Endodermal cell (in vitro differentiated cells): Measurements from ENCODE around the gene KCNK3. TPM values are rescaled to one million over a fixed set of nuclear protein-coding genes. Genes with fewer than 3 reads are reported as not detected.

ENCODE experiments used
- DNase-seq: peaks from one replicate; pipeline ENCODE4 v3.0.0-alpha.2; 2017
- H3K27ac ChIP-seq: 2 replicates; pipeline ENCODE4 v1.5.1; 2013; ENCODE audit warnings: mild to moderate bottlenecking, low read depth, low read length, moderate library complexity
- H3K27me3 ChIP-seq: 2 replicates; pipeline ENCODE4 v1.6.1; 2013; ENCODE audit warnings: mild to moderate bottlenecking, low read length, moderate library complexity; ENCODE audit not compliant: insufficient read depth, control insufficient read depth, poor library complexity, severe bottlenecking
- H3K36me3 ChIP-seq: 2 replicates; pipeline ENCODE4 v1.7.0; 2013; ENCODE audit warnings: mild to moderate bottlenecking, low read length, moderate library complexity; ENCODE audit not compliant: control insufficient read depth, insufficient read depth
- H3K4me1 ChIP-seq: one replicate; pipeline ENCODE4 v1.7.0; 2013; ENCODE audit warnings: low read length; ENCODE audit not compliant: control insufficient read depth, insufficient read depth
- H3K4me3 ChIP-seq: 2 replicates; pipeline ENCODE4 v1.5.1; 2013; ENCODE audit warnings: mild to moderate bottlenecking, low read length, moderate library complexity
- H3K9ac ChIP-seq: 2 replicates; pipeline ENCODE4 v1.6.1; 2013; ENCODE audit warnings: mild to moderate bottlenecking, low read length, moderate library complexity; ENCODE audit not compliant: poor library complexity, severe bottlenecking; ENCODE audit errors: extremely low read depth
- H3K9me3 ChIP-seq: 2 replicates; pipeline ENCODE4 v1.6.1; 2013; ENCODE audit warnings: mild to moderate bottlenecking, low read length, moderate library complexity; ENCODE audit not compliant: control insufficient read depth
- H3K27ac Mint-ChIP-seq: 2 replicates; pipeline ENCODE4 v1.8.0; 2020; ENCODE audit warnings: mixed read lengths
- H3K27me3 Mint-ChIP-seq: 2 replicates; pipeline ENCODE4 v1.8.0; 2021; ENCODE audit warnings: mild to moderate bottlenecking, mixed read lengths; ENCODE audit not compliant: insufficient read depth
- H3K36me3 Mint-ChIP-seq: 2 replicates; pipeline ENCODE4 v1.8.0; 2020; ENCODE audit warnings: low read depth, mixed read lengths
- H3K4me1 Mint-ChIP-seq: 2 replicates; pipeline ENCODE4 v1.8.0; 2020; ENCODE audit warnings: mixed read lengths
- H3K4me3 Mint-ChIP-seq: 2 replicates; pipeline ENCODE4 v1.8.0; 2020; ENCODE audit warnings: mild to moderate bottlenecking, moderate library complexity, mixed read lengths
- H3K9me3 Mint-ChIP-seq: 2 replicates; pipeline ENCODE4 v1.8.0; 2020; ENCODE audit warnings: mild to moderate bottlenecking, mixed read lengths
- whole genome bisulfite sequencing, 2 experiments: methylation state at CpG; one replicate each; pipeline versions ENCODE4 v1.1.5 to v1.1.7; 2013; ENCODE audit warnings: missing lambda C conversion rate in 2 of 2, mixed read lengths in 1 of 2; ENCODE audit not compliant: insufficient coverage in 1 of 2, insufficient read length in 1 of 2; 5-methylcytosine and 5-hydroxymethylcytosine counted together
- total RNA-seq, 2 donors: library from RNA; stranded (reverse); fragmentation: NEBNext Ultra II Directional in 1 of 2; extraction: Animal tissue kit (Norgen Biotek cat#: 25700) in 1 of 2; gene quantifications; 2 replicates in 1 of 2; 3 replicates in 1 of 2; pipeline ENCODE4 v1.2.1, GENCODE V29; 2021
- TF ChIP-seq, protein P1 (sequence below): fragments of 200-600 bp; sonication (generic); conservative IDR thresholded peaks from 2 replicates; pipeline ENCODE4 v1.5.0; 2021; ENCODE audit warnings: antibody characterized with exemption, mild to moderate bottlenecking

The KCNK3 gene
- total RNA-seq, 2 donors from 2014 or later, result not detected

DNA sequence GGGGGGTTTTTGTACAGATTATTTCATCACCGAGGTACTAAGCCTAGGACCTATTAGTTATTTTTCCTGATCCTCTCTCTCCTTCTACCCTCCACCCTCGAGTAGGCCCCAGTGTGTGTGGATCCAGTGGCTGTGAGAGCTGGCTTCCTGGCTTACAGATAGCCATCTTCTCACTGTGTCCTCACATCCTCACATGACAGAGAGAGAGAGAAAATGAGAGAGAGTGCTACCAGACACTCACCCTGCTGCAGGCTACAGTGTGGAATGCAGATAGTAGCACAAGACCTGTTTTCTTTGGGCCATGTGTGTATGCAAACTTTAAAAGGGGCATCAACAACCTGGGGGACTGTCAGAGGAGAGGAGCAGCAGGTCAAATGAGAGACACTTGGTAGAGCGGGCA, 9.5 kb downstream of the KCNK3 start:
- Histone ChIP-seq H3K4me3 (no peak overlapping the region), H3K27me3 (peaks cover 9% of the 10 kb centered on the region), H3K9ac (no peak overlapping the region), H3K4me1 (no peaks in the 10 kb centered on the region), H3K27ac (no peak overlapping the region), H3K9me3 (no peaks in the 10 kb centered on the region), H3K36me3 (no peaks in the 10 kb centered on the region)
- Mint-ChIP-seq H3K9me3 (no peaks in the 10 kb centered on the region), H3K27ac (no peak overlapping the region), H3K4me3 (no peak overlapping the region), H3K4me1 (peaks cover 13% of the 10 kb centered on the region), H3K36me3 (no peaks in the 10 kb centered on the region), H3K27me3 (peaks cover 30% of the 10 kb centered on the region)
- DNase-seq, result no peak
- TF ChIP-seq, protein P1, sequence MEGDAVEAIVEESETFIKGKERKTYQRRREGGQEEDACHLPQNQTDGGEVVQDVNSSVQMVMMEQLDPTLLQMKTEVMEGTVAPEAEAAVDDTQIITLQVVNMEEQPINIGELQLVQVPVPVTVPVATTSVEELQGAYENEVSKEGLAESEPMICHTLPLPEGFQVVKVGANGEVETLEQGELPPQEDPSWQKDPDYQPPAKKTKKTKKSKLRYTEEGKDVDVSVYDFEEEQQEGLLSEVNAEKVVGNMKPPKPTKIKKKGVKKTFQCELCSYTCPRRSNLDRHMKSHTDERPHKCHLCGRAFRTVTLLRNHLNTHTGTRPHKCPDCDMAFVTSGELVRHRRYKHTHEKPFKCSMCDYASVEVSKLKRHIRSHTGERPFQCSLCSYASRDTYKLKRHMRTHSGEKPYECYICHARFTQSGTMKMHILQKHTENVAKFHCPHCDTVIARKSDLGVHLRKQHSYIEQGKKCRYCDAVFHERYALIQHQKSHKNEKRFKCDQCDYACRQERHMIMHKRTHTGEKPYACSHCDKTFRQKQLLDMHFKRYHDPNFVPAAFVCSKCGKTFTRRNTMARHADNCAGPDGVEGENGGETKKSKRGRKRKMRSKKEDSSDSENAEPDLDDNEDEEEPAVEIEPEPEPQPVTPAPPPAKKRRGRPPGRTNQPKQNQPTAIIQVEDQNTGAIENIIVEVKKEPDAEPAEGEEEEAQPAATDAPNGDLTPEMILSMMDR, result no peak
- 88 to 100% methylated on average over 1 to 3 of the region's 3 CpGs for WGBS, 2 experiments

DNA sequence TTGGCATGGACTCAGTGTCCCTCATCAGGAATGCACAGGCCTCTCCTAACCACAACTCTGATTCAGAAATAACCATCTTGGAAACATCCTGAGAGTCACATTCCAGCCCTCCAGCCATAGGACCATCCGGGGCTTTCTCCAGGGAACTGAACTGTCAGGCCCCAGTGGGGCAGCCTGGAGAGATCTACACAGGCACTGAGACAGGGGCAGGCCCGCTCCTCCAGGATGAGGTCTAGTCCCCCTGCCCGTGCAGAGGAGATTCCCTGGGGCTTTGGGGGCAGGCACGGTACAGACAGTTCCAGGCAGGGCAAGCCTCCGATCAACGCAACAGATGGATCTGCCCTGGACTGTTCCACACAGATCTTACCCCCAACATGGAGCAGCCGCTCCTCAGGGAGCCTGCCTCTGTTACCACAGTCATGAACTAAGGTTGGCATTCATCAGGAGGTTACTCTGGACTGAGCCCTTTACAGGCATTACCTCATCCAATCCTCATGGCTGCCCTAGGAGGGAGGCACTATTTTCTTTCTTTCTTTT, 12.0 kb downstream of the KCNK3 start:
- H3K27ac Mint-ChIP-seq, result no peak overlapping the region

DNA sequence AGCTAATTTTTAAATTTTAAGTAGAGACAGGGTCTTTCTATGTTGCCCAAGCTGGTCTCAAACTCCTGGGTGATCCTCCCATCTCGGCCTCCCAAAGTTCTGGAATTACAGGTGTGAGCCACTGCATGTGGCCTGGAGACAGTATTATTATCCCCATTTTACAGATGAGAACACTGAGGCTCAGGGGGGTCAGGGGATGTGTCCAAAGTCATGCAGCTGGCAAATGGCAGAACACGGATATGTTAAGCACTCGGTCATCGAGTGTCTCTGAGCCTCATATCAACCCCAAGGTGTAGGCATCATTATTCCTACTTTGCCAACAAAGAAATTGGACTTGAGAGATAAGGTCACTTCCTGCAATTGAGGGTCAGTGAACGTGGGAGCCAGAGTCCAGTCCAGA, 12.6 kb downstream of the KCNK3 start:
- no peak overlapping the region for H3K4me3 Mint-ChIP-seq
- H3K27ac Mint-ChIP-seq, result no peak overlapping the region
- no peaks in the 10 kb centered on the region for H3K9me3 Mint-ChIP-seq
- TF ChIP-seq, protein P1, result no peak
- peaks cover 11% of the 10 kb centered on the region for H3K27me3 Mint-ChIP-seq
- H3K4me1 Mint-ChIP-seq, result peaks cover 14% of the 10 kb centered on the region
- H3K36me3 ChIP-seq, result no peaks in the 10 kb centered on the region
- H3K9ac ChIP-seq, result no peak overlapping the region
- H3K27ac ChIP-seq, result no peak overlapping the region
- no peaks in the 10 kb centered on the region for H3K4me1 ChIP-seq
- 98 to 100% methylated on average over 4 to 5 of the region's 5 CpGs for WGBS, 2 experiments
- H3K9me3 ChIP-seq, result no peaks in the 10 kb centered on the region
- H3K4me3 ChIP-seq, result no peak overlapping the region
- no peak for DNase-seq
- peaks cover under 1% of the 10 kb centered on the region for H3K27me3 ChIP-seq
- H3K36me3 Mint-ChIP-seq, result no peaks in the 10 kb centered on the region

More for the DNA sequence above, 12.0 kb downstream of the KCNK3 start:
- H3K36me3 ChIP-seq, result no peaks in the 10 kb centered on the region
- no peak for DNase-seq
- WGBS, 2 experiments, result 91 to 94% methylated on average over 5 to 7 of the region's 7 CpGs
- peaks cover 17% of the 10 kb centered on the region for H3K27me3 Mint-ChIP-seq
- TF ChIP-seq, protein P1, result no peak
- no peak overlapping the region for H3K9ac ChIP-seq
- no peaks in the 10 kb centered on the region for H3K36me3 Mint-ChIP-seq
- H3K27me3 ChIP-seq, result peaks cover 7% of the 10 kb centered on the region
- no peak overlapping the region for H3K27ac ChIP-seq
- H3K4me1 Mint-ChIP-seq, result peaks cover 14% of the 10 kb centered on the region
- H3K4me3 Mint-ChIP-seq, result no peak overlapping the region
- H3K9me3 Mint-ChIP-seq, result no peaks in the 10 kb centered on the region
- H3K4me1 ChIP-seq, result no peaks in the 10 kb centered on the region
- no peaks in the 10 kb centered on the region for H3K9me3 ChIP-seq
- H3K4me3 ChIP-seq, result no peak overlapping the region
